NCI-H82 (cell line): ENCODE measurements around the gene ASB8.
A peak's percentile ranks its signal among the peaks of the same experiment; 100 is the strongest.
"Not testable (repeated sequence)": the region's sequence is repeated elsewhere in the genome, so short reads cannot be mapped to it uniquely, and the experiment has no call there.

Source experiments
- DNase-seq: peaks from one replicate; lab custom pipeline; 2025; lab: John Stamatoyannopoulos, UW

ASB8 gene

DNA sequence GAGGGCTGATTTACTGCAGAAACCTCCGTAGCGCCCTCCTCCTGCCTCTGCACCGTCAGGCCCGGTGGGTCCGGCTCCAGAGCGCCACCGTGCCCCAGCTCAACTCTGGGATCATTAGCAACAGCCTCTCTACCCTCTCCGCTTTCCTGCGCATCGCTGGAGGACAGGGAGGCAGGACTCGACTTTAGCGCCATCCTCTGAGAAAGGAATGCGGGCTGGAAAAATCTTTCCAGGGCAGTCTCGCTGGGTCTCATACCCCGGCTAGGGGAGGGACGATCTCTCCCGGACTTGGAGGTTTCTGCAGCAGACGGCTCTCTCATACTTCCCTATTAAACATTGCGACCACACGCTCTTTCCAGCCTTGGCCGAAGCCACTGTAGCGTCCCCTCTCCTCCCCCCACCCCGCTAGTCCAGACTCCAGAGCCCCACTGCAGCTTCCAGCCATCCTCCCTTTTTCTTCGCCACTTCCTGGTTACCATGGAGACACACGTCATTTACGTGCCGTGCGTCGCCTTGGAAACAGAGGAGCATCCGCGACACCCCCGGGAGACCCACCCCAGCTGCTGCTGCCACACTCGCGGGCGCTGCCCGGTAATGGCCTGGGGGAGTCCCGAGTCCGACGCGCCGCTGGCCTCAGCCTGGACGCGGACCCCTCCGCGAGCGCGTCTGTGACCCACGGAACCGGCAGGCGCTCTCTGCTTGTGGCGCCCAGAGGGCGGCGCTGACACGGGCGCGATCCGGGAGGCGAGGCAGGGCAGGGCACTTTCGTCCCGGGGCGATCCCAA lies 26.0 kb upstream of the ASB8 start, which contains the start of gene CCDC184:
CCDC184 (plus strand) TSS at position 554 of the 785 bp plus-strand sequence. CDS start 479 bp downstream, outside the sequence.
- peak; percentile 63 for DNase-seq

DNA sequence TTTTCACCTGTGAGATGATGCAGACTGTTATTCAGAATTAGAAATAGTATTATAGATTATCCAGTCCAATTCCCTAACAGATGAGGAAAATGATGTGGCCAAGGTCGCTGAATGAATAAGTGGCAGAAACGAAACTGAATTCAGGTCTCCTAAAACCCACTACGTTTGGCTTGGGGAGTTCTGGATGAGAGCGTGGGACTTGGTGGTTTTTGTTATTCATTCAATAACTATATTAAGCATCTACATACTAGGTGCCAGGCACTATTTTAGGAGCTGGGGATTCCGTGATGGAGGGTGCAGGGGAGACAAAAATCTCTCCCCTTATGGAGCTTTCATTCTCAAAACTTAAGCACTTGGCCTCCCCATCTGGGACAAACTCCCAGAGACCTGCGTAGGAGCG lies 25.3 kb upstream of the ASB8 start:
- DNase-seq = no peak

DNA sequence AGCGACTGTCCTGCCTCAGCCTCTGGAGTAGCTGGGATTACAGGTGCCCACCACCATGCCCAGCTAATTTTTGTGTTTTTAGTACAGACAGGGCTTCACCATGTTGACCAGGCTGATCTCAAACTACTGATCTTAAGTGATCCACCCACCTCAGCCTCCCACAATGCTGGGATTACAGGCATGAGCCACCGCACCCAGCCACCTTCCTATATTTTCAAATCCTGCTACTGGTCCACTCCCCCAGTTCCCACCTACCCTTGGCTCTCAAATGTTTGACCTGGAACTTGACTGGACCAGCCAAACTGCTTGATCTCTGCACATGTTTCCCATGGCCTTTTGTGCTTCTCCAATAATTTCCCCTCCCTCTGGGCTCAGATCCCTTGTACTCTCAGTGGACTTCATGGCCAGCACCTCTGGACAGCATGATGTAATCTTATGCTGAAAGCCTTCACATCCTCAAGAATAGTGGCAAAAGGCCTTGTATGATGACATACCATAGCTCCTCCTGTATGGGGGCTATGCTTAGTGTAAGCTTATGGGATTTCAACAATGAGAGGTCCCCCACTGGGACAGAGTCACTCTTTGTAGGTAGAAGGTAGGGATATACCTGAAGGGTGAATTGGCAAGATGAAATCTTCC lies 23.7 kb upstream of the ASB8 start:
- DNase-seq = no peak

DNA sequence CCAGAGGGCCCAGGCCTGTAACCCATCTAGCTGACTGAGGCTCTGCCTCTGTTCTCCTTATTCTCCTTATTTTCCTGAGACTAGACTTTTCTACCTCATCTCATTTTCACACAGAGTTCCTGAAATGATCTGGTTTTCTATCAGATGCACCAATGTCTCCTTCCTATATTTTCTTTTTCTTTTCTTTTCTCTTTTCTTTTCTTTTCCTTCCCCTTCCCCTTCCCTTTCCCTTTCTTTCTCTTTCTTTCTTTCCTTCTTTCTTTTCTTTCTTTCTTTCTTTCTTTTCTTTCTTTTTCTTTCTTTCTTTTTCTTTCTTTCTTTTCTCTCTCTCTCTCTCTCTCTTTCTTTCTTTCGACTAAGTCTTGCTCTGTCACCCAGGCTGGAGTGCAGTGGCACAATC lies 23.1 kb upstream of the ASB8 start:
- no peak for DNase-seq

DNA sequence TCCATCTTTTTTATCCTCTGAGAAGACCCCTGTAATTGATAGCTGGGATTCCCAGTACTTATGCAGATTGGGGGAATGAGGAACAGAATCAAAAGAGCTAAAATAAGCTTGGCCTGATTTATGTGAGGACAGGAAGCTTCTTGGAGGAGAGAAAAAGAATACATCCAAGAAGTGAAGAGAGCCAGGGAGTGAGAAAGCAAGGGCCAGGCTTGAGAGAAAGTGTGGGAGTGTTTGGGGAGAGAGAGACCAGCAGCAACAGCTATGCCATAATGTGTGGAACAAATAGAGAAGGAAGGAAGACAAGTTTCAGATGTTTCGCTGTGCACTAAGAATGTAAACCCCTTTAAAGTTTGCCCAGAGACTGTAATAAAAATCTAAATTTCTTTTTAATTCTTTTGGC lies 22.2 kb upstream of the ASB8 start:
- no peak for DNase-seq

DNA sequence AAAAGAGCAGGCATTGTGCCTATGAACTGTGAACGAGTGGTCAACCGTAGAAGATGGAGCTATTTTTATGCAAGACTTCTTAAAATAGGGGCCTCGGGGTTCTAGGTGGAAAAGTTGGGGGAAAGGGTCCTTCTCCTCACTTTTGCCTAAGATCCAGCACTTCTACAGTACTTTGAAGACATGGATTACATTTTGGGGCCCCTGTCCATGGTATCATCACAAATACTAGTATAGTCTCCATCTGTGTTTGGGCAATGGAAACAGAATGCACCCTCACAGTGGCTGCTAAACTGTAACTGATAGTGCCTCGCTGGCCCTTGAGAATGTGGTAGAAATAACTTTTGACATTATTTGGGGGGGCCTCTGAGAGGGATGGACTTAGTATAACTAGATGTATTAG lies 20.7 kb upstream of the ASB8 start:
- DNase-seq = no peak

DNA sequence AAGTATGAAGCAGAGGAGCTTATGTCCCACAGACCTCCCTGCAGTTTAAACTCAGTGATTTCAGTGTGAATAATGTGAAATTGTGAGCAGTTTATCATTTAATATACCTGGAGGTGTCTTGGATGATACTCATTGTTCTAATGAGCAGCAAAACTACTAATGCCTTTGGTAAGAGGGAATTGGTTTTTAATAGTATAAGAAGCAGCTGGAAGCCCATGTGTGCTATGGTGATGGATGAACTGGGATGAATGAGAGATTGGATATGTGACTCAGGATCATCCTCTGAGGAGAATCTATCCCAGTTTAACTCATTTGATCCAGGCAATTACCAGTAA lies 19.1 kb upstream of the ASB8 start:
- peak; percentile 66 for DNase-seq

DNA sequence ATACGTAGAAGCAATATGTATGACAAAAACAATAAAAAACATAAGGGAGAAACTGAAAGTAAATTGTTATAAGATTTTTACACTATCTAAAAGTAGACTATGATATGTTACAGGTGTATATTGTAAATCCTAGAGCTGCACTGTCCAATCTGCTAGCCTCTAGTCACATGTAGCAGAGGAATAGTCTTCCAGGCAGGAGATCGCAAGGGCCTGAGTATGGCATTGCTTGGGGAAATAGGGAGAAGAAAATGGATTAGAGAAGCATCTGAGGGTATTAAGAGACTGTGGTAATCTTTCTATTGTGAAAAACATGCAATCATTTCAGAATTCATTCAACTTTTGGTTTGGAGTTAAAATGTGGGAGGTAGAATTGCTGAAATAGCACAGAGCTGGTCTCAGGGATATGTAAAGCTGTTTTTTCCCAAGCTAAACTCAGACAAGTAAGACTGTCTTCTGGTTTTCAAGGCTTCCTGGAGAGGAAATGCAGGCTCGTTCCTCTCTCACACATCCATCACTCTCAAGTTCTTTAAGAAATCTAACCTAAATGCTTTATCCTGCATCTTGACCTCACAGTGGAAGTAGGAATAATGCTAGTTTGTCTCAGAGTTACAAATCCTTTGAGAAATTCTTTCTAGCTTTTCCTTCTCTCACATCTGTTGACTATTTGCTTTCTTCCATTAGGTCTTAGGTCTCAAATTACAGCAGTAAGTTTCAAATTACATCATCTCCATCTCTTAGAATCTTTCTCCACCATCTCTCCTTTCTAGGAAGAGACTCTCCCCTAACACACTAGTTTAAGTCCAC lies 18.5 kb upstream of the ASB8 start:
- DNase-seq = peak; percentile 61

DNA sequence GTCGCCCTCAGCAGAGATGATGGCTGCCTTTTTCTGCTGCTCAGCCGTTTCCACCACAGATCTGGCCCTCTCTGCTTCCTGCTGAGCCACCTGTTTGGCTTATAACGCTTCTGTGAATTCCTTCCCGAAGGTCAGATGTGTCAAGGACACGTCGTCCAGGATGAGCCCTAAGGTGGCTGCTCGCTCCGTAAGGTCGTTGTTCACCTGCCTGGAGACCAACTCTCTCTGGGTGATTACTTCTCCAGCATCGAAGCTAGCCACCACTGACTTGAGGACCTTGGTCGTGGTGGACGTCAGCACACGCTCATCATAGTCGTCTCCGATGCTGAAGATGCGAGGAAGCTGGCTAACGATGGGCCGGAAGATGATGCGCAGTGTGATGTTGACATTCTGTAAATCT lies 11.7 kb upstream of the ASB8 start:
- no peak for DNase-seq

DNA sequence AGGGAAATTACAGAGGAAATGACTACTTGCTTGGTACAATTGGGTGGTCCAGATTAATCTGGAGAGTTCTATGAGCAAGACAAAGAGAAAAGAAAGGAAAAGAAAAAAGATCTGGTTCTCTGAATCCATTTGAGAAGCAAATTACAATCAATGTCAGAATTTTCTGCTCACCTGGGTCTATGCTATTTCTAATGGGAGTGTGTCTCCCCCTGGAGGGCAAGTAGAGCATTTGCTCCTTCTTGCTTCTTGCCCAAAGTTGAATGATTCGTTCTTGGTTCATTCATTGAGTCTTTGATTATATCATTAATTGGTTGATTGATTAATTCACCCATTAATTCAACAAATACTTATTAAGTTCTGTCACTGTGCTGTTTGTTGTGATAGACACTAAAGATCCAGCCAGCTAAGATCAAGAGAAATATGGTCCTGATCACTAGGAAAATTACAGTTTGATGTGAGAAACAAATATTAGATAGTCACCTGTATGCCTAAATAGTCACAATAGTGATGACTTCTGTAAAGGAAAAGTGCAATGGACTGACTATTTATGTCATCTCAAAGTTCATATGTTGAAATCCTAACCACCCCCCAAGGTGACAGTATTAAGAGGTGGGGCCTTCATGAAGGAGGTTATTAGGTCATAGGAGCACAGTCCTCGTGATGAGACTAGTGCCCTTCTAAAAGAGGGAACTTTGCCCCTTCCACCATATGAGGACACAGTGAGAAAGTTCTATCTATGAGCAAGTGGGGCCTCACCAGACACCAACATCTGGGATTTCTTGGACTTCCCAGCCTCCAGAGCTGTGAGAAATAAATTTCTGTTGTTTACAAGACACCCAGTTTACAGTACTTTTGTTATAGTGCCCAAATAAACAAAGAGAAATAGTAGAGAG lies 8.0 kb upstream of the ASB8 start:
- DNase-seq = peak; percentile 73

DNA sequence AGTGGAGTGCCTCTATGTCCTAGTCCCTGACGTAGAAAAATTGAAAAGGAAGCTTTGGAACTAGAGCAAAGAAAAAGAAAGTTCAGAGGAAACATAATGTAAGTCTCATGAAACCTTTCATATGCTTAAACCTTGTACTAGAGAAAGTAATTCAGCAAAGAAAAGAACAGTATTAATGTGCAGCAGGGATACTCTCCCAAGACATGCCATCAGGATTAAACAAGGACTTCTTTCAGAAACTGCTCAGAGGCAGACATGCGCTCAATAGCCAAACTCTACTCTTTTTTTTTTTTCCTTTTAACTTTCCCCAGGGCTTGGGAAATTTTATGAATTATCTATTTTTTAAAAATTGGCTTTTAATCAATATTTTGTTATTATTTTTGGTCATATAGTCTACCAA lies 7.1 kb upstream of the ASB8 start:
- DNase-seq = no peak

DNA sequence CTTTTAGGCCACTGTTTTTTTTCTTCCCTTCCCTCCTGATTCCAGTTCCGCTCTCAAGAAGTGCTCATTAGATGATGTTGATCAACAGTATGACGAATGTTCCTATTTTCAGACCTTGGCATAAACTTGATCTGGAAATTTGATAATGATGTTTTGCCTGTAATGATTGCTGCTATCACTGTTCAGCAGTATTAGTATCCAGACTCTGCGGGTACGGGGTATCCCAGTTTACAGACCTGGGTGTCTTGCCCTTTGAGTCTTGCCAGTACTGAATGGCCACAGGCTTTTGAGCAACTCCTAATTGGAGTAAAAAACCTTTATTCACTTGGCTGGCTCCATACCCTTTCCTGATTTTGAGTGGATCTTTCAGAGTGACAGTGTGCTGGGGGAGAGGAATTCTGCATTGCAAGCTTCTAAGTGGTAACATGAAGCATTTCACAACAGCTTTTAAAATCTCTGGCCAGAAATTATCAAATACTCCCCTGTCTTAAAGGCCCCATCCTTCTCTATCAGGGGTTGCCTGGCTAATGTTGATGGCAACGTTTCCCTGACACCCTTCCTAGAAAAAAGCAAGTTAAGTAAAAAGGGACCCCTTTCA lies 5.9 kb upstream of the ASB8 start:
- no peak for DNase-seq

DNA sequence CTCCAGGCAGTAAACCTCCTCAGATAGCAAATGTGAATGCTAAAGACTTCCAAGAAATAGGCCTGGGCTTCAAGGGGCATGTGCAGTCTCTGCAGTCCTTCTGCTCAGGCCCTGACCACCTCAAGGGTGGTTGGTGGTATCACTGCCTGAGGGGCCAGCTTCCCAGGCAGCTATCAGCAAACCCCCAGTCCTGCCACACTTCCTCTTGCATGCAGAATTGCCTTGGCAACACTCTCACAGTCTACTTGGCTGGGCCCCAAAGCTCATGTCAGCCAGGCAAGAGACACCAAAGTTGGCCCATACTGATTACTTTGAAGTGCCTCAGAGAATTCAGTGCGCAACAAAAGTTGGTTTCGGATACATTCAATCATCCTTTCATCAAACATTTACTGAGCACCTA lies 3.5 kb upstream of the ASB8 start:
- DNase-seq = no peak

DNA sequence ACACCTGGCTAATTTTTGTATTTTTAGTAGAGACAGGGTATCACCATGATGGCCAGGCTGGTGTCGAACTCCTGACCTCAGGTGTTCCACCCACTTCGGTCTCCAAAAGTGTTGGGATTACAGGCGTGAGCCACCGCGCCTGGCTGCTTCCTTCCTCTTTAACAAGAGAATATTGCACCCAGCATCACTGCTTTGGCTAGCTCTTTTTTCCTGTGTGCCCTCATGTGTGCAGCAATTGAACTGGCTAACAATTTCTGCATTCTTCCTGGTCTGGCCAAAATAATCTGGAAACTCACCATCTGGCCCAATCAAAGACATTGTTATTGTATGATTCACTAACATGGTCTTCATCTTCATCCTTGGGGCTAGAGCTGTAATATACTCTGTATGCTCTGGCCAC lies 2.7 kb upstream of the ASB8 start:
- no peak for DNase-seq

DNA sequence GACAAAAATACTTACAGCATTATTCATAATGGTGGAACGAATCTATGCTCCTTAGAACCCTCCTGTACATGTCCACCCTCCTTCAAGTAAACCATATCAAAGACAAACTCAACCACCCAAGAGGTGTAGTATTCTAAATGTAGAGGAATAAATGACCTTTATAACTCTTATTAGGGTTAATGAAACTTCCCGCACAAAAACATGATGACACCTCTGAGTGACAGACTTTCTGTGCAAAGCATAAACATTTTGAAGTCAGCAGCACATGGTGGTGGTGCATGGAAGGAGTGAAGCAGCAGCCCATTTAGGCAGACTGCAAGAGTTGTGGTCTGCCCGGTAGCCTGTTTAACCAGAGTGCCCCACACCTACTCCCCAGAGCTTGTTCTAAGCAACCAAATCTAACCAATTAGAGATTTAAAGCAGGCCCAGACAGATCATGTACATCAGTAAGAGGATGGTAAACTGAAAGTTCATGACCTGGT lies 615 bp upstream of the ASB8 start:
- no peak for DNase-seq

DNA sequence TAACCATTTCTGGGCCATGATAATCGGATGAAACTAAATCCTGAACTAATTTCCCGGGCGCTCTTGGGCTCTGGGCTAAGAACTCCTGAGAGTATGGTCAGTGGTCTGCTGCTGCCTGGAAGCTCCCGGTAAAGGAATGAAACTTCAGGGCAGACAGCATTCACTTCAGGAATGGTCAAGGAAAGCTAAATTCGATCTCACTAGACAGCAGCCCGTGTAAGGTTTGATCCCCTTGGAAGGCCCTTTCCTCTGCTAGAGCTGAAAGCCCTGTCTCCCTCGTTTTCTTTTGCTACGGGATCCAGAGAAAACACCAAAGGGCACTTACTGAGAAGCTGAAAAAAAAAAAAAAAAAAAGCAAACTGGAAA lies 680 bp downstream of the ASB8 start:
- DNase-seq = peak; percentile 65

DNA sequence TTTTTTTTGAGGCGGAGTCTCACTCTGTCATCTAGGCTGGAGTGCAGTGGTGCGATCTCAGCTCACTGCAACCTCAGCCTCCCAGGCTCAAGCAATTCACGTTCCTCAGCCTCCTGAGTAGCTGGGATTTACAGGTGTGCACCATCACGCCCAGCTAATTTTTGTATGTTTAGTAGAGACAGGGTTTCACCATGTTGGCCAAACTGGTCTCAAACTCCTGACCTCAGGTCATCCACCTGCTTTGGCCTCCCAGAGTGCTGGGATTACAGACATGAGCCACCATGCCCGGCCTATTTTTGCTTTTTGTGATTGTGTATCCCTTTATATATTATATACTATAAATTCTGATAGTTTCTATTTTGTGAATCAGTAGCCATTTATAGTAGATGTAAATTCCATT lies 1.5 kb downstream of the ASB8 start:
- not testable (repeated sequence) for DNase-seq

DNA sequence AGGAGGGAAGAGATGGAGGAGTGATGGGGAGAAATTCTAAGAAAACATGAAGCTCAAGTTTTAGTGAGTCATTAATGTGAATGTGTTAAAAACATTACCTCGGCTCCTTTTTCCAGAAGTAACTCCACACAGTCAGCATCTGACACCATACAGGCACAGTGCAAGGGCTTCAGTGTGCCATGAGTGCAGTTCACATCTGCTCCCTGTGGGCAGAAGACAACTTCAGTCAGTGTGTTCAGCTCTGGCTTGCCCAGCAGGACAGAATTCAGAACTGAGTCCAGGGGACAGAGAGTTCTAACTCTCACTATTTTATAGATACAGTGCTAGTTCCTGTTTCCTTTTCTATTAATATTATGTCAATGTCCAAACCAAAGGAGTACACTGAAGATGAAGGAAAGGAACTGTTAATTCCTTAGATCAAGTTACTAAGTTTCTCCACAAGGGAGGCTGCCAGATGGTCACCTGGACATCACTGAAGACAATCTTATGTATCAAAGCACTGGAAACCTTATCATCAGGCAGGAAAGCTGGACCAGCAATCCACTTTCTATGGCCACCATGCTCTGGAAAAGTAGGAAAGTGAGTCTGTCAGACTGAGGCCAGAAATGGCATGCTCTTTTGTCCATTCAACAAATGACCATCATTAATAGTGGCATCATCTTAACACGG lies 6.1 kb downstream of the ASB8 start:
- DNase-seq = no peak

DNA sequence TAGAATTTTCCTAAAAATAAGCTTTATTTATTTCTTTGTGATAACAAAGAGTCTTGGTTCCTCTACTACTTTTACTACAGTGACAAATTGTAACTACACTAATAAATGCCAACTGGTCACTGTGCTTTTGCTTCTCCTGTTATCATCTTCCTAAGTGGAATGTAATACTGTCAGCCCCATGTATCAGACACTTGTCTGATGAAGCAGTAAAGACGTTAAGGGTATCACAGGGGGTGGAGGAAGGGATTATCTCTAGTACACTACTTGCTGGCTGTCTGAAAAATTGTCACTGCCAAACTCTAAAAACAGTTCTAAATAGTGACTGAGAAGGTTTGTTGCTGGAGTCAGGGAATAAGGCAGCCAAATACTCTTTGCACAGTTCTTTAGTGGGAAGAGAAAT lies 11.3 kb downstream of the ASB8 start:
- no peak for DNase-seq

DNA sequence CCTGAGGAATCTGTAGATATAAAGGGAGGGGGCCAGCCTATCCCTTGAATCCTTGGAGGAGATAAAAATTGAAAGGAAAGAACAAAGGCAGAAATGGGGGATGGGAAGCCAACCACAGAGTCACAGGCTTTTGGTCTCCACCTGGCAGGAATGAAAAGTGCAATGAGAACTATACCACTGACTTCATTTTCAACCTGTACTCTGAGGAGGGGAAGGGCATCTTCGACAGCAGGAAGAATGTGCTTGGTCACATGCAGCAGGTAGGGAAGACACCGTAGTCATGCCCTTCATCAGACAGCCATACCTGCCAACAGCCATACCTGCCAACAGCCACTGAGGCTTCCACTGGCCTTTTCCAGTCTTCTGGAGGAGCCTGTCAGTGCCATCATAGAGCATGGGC lies 13.4 kb downstream of the ASB8 start:
- no peak for DNase-seq
